Endothelial cell of umbilical vein (primary cell): ENCODE data around the gene MRPL42. TPM values are rescaled to one million over a fixed set of nuclear protein-coding genes. Genes with fewer than 3 reads are reported as not detected.

Experiments
- BruUV-seq: library from RNA; stranded (reverse); fragments of 400-500 nt; replicated peaks from 2 replicates; lab custom pipeline; 2021; lab: Mats Ljungman, UMichigan
- CTCF ChIA-PET: fragments of 300-600, 350-600 bp; sonication (Branson Sonifier 250); formaldehyde crosslinking; loops from one replicate; lab custom pipeline; 2021; ENCODE audit warnings: antibody characterized with exemption, inconsistent platforms; lab: Charles Lee
- POLR2A ChIA-PET: fragments of 300-600, 350-600 bp; sonication (Branson Sonifier 250); formaldehyde crosslinking; loops from one replicate; lab custom pipeline; 2021; ENCODE audit warnings: antibody characterized with exemption, inconsistent platforms; lab: Charles Lee
- DNase-seq: peaks from one replicate; pipeline ENCODE4 v3.0.0-alpha.2; 2011; ENCODE audit warnings: low read depth, low spot score
- FAIRE-seq: peaks from 2 replicates; lab custom pipeline; 2011; peaks lifted over from hg19 to GRCh38; lab: Jason Lieb, UNC
- H2AFZ ChIP-seq: 2 replicates; pipeline ENCODE4 v1.6.0; 2012; ENCODE audit warnings: low read depth, low read length, control low read depth, inconsistent platforms
- H3K27ac ChIP-seq: 2 replicates; pipeline ENCODE4 v1.5.1; 2011; ENCODE audit warnings: low read depth, mild to moderate bottlenecking, control low read depth, low read length, moderate library complexity; ENCODE audit not compliant: insufficient read depth
- H3K27me3 ChIP-seq, 2 experiments: 2 replicates each; pipeline versions ENCODE4 v1.6.0 to v1.6.1; 2011; ENCODE audit warnings: low read length in 2 of 2, mixed read lengths in 1 of 2; ENCODE audit not compliant: control insufficient read depth in 2 of 2, insufficient read depth in 2 of 2
- H3K36me3 ChIP-seq, 2 experiments: 2 replicates in 1 of 2; 3 replicates in 1 of 2; pipeline ENCODE4 v1.5.1; 2011; ENCODE audit warnings: low read length in 2 of 2, mild to moderate bottlenecking in 1 of 2, moderate library complexity in 1 of 2; ENCODE audit not compliant: control insufficient read depth in 2 of 2, insufficient read depth in 2 of 2; ENCODE audit errors: extremely low read depth in 1 of 2
- H3K4me1 ChIP-seq: 3 replicates; pipeline ENCODE4 v1.5.1; 2011; ENCODE audit warnings: mild to moderate bottlenecking, low read length; ENCODE audit not compliant: control insufficient read depth, insufficient read depth; ENCODE audit errors: extremely low read depth
- H3K4me2 ChIP-seq: 2 replicates; pipeline ENCODE4 v1.6.1; 2011; ENCODE audit warnings: low read length, control low read depth, mixed read lengths; ENCODE audit not compliant: insufficient read depth
- H3K4me3 ChIP-seq, 3 experiments: fragments of 200-600 bp in 1 of 3; sonication (generic), shearing (Covaris generic) in 1 of 3; replicated peaks in 1 of 3; 2 replicates each; pipeline ENCODE4 v1.5.1; 2011 to 2016; ENCODE audit warnings: control low read depth in 3 of 3, low read length in 3 of 3, mild to moderate bottlenecking in 2 of 3, inconsistent platforms in 1 of 3, low read depth in 1 of 3, moderate library complexity in 1 of 3; ENCODE audit not compliant: insufficient read depth in 1 of 3
- H3K79me2 ChIP-seq: 2 replicates; pipeline ENCODE4 v1.6.0; 2012; ENCODE audit warnings: low read length, inconsistent platforms; ENCODE audit not compliant: control insufficient read depth, insufficient read depth
- H3K9ac ChIP-seq: replicated peaks from 2 replicates; pipeline ENCODE3; 2011; ENCODE audit warnings: low read length, control low read depth; ENCODE audit not compliant: insufficient read depth; ENCODE audit errors: extremely low read depth
- H3K9me1 ChIP-seq: replicated peaks from 3 replicates; pipeline ENCODE4 v1.6.0; 2011; ENCODE audit warnings: mild to moderate bottlenecking, low read length; ENCODE audit not compliant: control insufficient read depth, insufficient read depth; ENCODE audit errors: extremely low read depth
- H3K9me3 ChIP-seq: replicated peaks from 2 replicates; pipeline ENCODE4 v1.5.1; 2012; ENCODE audit warnings: low read length, inconsistent platforms; ENCODE audit not compliant: control insufficient read depth, insufficient read depth
- H4K20me1 ChIP-seq: replicated peaks from 2 replicates; pipeline ENCODE3; 2011; ENCODE audit warnings: mild to moderate bottlenecking, low read length; ENCODE audit not compliant: control insufficient read depth, insufficient read depth; ENCODE audit errors: extremely low read depth
- EZH2 ChIP-seq: IDR thresholded peaks from 2 replicates; pipeline ENCODE4 v1.6.1; 2012; ENCODE audit warnings: borderline replicate concordance, low read depth, mild to moderate bottlenecking, moderate library complexity, low read length, inconsistent platforms; ENCODE audit not compliant: severe bottlenecking
- FOS ChIP-seq: IDR thresholded peaks from 2 replicates; pipeline ENCODE4 v1.6.1; 2011; ENCODE audit warnings: mild to moderate bottlenecking, low read length, moderate library complexity, borderline replicate concordance; ENCODE audit not compliant: insufficient read depth
- GATA2 ChIP-seq: IDR thresholded peaks from 2 replicates; pipeline ENCODE4 v1.7.0; 2011; ENCODE audit warnings: low read depth, mild to moderate bottlenecking, moderate library complexity, mixed read lengths, low read length; ENCODE audit not compliant: insufficient read length, insufficient read depth
- JUN ChIP-seq: IDR thresholded peaks from 2 replicates; pipeline ENCODE4 v1.6.1; 2011; ENCODE audit warnings: borderline replicate concordance, low read depth; ENCODE audit not compliant: insufficient read length, insufficient read depth
- MAX ChIP-seq: IDR thresholded peaks from 2 replicates; pipeline ENCODE4 v1.6.1; 2011; ENCODE audit not compliant: insufficient read depth, insufficient read length
- MYC ChIP-seq: IDR thresholded peaks from one replicate; pipeline ENCODE4 v1.6.1; 2011; ENCODE audit warnings: mild to moderate bottlenecking, low read depth, low read length
- POLR2A ChIP-seq: IDR thresholded peaks from 2 replicates; pipeline ENCODE4 v1.6.1; 2012; ENCODE audit warnings: low read depth, mild to moderate bottlenecking, control low read depth, low read length
- dilution Hi-C: fragments of 300-500 bp; cut with MboI; formaldehyde crosslinking; loops from one replicate; pipeline ENCODE4 v1.15.0; 2019; ENCODE audit warnings: low sequenced_read_pairs; ENCODE audit not compliant: extremely low pct_ligation_motif_present
- intact Hi-C: fragments of 100-400 bp; cut with micrococcal nuclease; formaldehyde crosslinking; loops from one replicate; pipeline ENCODE4 v1.10.0; 2022
- polyA plus RNA-seq, 4 experiments: library from polyadenylated mRNA; depleted of rRNA in 3 of 4; stranded (reverse) in 3 of 4; unstranded in 1 of 4; fragments of >200 nt; gene quantifications; 2 replicates each; pipeline versions ENCODE4 v1.2.1 to v1.2.3, GENCODE V29; 2011 to 2012; ENCODE audit warnings: missing spikeins in 1 of 4
- total RNA-seq: library from RNA; stranded (reverse); gene quantifications from 2 replicates; pipeline ENCODE4 v1.2.3, GENCODE V29; 2021

Gene MRPL42
- total and polyA plus RNA-seq, 2 donors (not counting 3 experiments of a cell fraction or from before 2014, with no cell fraction given), result 38.5 to 61.2 TPM

GRCh38 chr12:93448796-93449195 lies 18.5 kb upstream of the MRPL42 start:
- dilution Hi-C loops, result no loop called here
- Histone ChIP-seq H3K9ac (no peak overlapping the region), H2AFZ (no peak overlapping the region), H3K9me3 (no peaks in the 10 kb centered on the region), H3K4me1 (no peaks in the 10 kb centered on the region), H3K27me3 (peaks cover under 1 to 2% of the 10 kb centered on the region in 2 experiments), H3K27ac (no peak overlapping the region), H4K20me1 (no peaks in the 10 kb centered on the region), H3K4me3 (no peak overlapping the region), H3K79me2 (no peaks in the 10 kb centered on the region), H3K4me2 (no peak overlapping the region), H3K9me1 (no peaks in the 10 kb centered on the region), H3K36me3 (no peaks in the 10 kb centered on the region)
- CTCF ChIA-PET, result no interaction called here
- TF ChIP-seq GATA2 (no peak), POLR2A (no peak), EZH2 (no peak), JUN (no peak)
- POLR2A ChIA-PET, result no interaction called here
- FAIRE-seq (no peak), DNase-seq (no peak)
- intact Hi-C loops, result no loop called here
- no TSS peak for BruUV-seq

GRCh38 chr12:93449277-93449676 lies 18.0 kb upstream of the MRPL42 start:
- ChIA-PET POLR2A (no interaction called here), CTCF (no interaction called here)
- peaks cover 3 to 4% of the 10 kb centered on the region in 2 experiments for H3K27me3 ChIP-seq
- no peaks in the 10 kb centered on the region for H3K9me1 ChIP-seq
- no peaks in the 10 kb centered on the region for H3K4me1 ChIP-seq
- no peaks in the 10 kb centered on the region for H3K36me3 ChIP-seq
- no peak for DNase-seq
- dilution Hi-C loops (no loop called here), intact Hi-C loops (no loop called here)
- H3K4me2 ChIP-seq, result no peak overlapping the region
- no peak overlapping the region for H3K27ac ChIP-seq
- no peaks in the 10 kb centered on the region for H3K9me3 ChIP-seq
- no peak for TF ChIP-seq JUN
- TF ChIP-seq EZH2, result no peak
- TF ChIP-seq POLR2A, result no peak
- no peak for TF ChIP-seq GATA2
- TF ChIP-seq MYC, result no peak
- TF ChIP-seq FOS, result no peak
- TF ChIP-seq MAX, result no peak
- H2AFZ ChIP-seq, result no peak overlapping the region
- H3K9ac ChIP-seq, result no peak overlapping the region
- BruUV-seq, result no TSS peak
- no peak for FAIRE-seq
- no peaks in the 10 kb centered on the region for H3K79me2 ChIP-seq
- no peak overlapping the region for H3K4me3 ChIP-seq
- H4K20me1 ChIP-seq, result no peaks in the 10 kb centered on the region
